Measurements from ENCODE around the gene LACTB.

- TF ChIP-seq, protein P1, sequence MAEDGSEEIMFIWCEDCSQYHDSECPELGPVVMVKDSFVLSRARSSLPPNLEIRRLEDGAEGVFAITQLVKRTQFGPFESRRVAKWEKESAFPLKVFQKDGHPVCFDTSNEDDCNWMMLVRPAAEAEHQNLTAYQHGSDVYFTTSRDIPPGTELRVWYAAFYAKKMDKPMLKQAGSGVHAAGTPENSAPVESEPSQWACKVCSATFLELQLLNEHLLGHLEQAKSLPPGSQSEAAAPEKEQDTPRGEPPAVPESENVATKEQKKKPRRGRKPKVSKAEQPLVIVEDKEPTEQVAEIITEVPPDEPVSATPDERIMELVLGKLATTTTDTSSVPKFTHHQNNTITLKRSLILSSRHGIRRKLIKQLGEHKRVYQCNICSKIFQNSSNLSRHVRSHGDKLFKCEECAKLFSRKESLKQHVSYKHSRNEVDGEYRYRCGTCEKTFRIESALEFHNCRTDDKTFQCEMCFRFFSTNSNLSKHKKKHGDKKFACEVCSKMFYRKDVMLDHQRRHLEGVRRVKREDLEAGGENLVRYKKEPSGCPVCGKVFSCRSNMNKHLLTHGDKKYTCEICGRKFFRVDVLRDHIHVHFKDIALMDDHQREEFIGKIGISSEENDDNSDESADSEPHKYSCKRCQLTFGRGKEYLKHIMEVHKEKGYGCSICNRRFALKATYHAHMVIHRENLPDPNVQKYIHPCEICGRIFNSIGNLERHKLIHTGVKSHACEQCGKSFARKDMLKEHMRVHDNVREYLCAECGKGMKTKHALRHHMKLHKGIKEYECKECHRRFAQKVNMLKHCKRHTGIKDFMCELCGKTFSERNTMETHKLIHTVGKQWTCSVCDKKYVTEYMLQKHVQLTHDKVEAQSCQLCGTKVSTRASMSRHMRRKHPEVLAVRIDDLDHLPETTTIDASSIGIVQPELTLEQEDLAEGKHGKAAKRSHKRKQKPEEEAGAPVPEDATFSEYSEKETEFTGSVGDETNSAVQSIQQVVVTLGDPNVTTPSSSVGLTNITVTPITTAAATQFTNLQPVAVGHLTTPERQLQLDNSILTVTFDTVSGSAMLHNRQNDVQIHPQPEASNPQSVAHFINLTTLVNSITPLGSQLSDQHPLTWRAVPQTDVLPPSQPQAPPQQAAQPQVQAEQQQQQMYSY (CRISPR knock-in tag; IDR thresholded peaks at IDR 0.05), result no peak
- TF ChIP-seq, protein P2, sequence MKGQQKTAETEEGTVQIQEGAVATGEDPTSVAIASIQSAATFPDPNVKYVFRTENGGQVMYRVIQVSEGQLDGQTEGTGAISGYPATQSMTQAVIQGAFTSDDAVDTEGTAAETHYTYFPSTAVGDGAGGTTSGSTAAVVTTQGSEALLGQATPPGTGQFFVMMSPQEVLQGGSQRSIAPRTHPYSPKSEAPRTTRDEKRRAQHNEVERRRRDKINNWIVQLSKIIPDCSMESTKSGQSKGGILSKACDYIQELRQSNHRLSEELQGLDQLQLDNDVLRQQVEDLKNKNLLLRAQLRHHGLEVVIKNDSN (CRISPR knock-in tag; IDR thresholded peaks at IDR 0.05), result no peak
- no peak for TF ChIP-seq ETV6 (CRISPR knock-in tag; IDR thresholded peaks at IDR 0.05)
- TF ChIP-seq, protein P3, sequence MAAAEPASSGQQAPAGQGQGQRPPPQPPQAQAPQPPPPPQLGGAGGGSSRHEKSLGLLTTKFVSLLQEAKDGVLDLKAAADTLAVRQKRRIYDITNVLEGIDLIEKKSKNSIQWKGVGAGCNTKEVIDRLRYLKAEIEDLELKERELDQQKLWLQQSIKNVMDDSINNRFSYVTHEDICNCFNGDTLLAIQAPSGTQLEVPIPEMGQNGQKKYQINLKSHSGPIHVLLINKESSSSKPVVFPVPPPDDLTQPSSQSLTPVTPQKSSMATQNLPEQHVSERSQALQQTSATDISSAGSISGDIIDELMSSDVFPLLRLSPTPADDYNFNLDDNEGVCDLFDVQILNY (CRISPR knock-in tag; IDR thresholded peaks at IDR 0.05), result no peak
- TF ChIP-seq, protein P4, sequence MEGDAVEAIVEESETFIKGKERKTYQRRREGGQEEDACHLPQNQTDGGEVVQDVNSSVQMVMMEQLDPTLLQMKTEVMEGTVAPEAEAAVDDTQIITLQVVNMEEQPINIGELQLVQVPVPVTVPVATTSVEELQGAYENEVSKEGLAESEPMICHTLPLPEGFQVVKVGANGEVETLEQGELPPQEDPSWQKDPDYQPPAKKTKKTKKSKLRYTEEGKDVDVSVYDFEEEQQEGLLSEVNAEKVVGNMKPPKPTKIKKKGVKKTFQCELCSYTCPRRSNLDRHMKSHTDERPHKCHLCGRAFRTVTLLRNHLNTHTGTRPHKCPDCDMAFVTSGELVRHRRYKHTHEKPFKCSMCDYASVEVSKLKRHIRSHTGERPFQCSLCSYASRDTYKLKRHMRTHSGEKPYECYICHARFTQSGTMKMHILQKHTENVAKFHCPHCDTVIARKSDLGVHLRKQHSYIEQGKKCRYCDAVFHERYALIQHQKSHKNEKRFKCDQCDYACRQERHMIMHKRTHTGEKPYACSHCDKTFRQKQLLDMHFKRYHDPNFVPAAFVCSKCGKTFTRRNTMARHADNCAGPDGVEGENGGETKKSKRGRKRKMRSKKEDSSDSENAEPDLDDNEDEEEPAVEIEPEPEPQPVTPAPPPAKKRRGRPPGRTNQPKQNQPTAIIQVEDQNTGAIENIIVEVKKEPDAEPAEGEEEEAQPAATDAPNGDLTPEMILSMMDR (IDR thresholded peaks at IDR 0.05), result no peak
These were observed 15.1 kb downstream of the LACTB start for GRCh38 chr15:63136742-63137141.
